GM19452 (cell line): ENCODE results near the gene HMG20A.

ENCODE experiments used
- ATAC-seq: cut with Tn5 transposase; IDR thresholded peaks from one replicate; pipeline ENCODE4 v1.9.1; 2021; ENCODE audit not compliant: unreplicated experiment

HMG20A gene

DNA sequence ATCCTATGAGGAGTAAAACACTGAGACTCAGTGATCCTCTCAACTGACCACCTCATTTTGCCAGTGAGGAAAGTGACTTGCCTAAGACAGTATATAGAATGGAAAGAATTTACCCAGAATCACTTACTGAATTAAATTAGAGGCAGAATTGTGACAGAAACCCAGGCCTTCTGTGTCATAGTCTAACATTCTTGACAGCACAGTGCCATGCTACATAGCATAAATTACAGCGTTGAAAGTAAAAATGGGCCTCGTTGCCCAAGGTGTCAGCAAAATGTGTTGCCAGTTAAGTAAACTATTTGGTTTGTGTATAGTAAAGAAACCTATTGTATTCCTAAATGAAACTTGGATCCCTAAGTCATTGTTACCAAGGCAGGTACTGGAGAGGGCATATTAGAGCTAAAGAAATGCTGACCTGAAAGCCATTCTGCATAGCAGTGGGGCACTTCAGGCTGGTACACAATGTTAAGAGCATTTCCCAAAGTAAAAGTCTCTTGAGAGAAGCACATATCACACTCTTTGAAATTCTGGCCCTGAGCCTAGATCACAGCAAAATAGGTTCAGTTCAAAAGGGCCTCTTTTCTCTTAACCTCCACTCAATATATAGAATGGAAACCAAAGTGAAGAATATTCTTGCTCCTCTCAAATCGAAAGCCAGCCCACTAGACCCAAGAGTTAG is 53.8 kb downstream of the HMG20A start:
- no peak for ATAC-seq

DNA sequence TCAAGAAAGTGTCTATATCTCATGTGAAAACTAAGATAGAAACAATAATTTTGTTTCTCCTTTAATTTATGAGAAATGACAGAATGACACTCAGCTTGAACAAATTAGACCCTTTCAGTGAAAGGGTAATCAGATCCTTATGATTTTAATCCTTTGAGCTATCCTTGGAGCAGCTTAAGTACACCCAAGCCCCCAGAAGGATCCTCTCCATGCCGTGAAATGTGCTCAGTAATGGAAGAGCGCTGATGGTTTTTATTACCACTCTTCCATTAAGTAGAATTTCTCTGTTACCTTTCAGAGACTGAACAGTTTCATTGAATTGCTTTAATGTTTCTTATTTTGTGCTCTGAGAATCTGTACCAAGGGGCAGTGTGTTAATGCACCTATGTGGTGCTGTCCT is 54.3 kb downstream of the HMG20A start:
- ATAC-seq: no peak

DNA sequence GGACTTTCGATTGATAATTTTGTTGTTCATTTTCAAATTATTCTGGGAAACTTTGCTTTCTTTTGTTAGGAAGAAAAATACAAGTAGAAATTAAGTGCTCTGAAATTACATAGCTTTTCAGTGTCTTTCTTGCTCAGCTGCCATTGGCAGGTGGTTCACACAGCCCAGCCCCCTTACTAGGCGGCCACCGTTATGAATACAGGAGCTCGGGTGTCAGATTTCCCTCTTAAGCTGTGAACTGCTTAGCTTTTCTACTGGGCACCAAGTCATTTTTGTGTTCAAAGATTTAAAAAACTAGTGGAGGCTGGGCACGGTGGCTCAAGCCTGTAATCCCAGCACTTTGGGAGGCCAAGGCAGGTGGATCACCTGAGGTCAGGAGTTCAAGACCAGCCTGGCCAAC is 55.2 kb downstream of the HMG20A start:
- ATAC-seq: no peak

DNA sequence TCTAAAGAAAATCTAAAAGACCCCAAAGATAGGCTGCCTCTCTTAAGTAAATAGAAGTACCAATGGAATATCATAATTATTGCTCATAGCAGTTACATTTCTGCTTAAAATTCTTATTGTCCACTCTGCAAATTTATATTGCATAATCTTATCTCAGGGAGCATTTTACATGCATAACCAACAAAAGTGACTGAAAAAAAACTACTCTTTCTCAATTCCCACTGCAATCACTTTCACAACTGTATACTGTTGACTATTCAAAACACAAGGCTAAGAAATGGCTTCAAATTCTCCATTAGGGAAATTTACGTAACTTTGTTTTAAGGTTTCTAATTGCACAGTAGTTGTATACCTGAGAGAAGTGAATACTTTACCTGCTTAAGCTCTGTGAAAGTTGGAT is 56.3 kb downstream of the HMG20A start:
- no peak for ATAC-seq

DNA sequence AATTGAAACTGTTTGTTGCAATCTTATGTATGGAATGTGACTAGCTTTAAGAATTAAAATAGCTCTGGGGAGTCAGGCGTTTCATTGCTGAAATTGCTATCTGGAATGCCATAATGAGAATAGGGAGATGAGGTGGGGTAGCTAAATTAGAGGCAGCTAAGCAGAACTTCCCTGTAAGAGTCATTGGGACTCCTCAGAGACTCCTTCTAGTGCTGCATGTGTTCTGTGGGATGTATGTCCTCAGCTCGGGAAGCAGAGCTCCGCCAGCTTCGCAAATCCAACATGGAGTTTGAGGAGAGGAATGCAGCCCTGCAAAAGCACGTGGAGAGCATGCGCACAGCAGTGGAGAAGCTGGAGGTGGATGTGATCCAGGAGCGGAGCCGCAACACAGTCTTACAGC is 57.4 kb downstream of the HMG20A start:
- ATAC-seq: no peak

DNA sequence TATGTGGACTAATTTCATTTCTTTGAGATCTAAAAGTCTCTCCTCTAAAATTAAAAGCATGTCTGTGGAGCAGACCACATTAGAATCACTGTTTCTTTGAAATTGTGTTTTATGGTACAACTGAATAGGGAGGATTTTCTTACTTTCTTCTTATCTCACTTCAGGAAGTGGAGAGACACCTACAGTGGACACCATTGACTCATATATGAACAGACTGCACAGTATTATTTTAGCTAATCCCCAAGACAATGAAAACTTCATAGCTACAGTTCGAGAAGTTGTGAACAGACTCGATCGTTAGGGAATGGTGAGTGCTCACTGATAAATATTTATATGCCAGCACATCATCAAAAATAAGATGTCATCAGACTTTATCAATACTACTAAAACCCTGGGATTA is 58.3 kb downstream of the HMG20A start:
- no peak for ATAC-seq

DNA sequence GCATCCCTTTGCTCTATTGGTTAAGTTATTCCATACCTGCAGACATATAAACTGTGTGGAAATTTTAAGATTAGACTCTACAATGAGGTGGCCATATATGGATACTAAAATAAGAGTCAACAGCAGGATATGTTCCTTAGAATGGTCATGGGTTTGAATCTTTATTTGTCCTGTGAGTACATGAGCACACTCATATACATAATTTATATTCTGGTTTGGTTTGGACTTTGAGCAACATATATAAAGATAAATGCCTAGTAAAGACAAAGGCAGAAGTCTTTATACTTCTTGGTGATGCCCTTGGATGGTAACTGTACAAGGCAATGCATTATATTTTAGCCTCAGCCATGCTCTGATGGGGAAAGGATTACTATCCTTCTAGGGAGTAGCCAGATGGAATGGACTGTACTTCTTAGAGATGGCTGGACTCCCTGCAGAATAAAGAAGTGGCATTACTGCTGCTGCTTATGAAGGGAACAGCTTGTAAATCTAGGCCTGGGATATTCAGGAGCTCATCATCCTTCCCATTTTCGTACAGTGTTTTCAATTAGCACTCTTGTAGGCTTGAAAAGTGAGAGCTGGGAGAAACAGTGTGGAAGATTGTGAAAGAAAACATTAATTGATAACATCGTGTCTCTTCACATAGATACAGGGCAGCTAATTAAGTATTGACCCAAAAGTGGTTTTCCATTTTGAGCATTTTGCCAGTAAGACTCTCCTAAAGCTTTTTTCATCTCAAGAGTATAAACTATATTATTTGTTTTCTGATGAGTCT is 60.4 kb downstream of the HMG20A start:
- no peak for ATAC-seq

DNA sequence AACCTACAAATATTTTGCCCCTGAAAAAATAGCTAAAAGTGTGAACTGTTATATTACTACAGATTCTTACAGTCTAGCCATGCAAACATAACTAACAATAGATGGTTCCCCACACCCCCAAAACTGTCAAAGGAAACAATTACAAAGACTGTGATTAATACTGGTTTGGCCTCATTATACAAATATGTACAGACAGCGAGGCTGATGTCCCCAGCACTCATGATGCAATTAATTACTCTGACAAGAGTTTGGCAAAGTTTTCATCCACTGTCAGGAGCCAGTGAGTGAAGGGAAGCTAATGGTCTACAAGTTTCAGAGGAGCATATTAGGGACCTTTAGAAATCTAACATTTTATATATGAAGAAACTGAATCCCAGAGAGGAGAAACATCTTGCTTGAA is 61.0 kb downstream of the HMG20A start:
- ATAC-seq: no peak

DNA sequence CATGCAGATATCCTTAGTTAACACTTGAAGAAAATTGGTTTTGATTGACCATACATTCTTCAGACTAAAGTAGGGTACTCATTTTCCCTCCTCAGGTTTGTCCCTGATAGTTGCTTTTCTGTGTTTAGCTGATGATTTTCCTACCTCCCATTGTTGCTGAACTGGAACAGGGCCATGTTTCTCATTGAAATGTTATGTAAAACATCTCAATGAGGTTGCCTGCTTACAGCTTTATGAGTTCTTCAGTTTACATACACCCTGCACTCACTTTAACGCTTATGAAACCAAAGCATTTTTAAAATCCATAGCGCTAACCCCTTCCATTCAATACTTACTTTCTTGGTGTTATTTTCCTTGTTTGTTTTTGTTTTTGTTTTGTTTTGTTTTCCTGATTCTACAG is 61.9 kb downstream of the HMG20A start:
- ATAC-seq: no peak

DNA sequence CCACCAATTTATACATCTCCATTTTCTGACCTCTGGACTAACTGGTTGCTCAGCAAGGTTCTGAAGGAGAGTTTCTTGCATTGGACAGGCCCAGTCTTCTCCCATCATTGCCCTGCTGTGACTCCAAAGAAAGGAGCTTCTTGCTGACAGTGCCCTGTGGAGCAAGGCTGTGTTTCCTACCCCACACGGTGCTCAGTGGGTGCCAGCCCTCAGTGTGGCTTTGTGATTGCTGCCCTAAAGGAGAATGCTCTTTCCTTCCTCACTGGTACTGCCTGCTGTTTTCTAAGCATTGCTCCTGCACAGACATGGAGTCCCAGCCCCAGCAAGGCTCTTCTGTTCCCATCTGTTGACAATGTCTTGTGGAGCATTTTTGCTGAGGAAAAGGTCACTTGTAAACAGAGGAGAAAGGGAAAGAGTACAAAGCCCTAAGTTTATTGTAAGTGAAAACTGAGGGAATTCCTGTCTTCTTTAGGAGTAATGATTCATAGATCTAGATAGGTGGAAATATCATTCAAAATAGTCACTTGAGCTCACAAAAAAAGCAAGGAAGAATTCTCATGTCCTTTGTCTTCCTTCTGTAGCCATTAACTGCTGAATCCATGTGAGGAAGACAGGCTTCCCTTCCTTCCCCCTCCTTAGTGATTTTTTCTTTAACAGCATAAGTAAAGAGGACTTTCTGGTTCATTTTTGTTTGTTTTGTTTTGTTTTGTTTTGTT is 62.9 kb downstream of the HMG20A start:
- no peak for ATAC-seq

DNA sequence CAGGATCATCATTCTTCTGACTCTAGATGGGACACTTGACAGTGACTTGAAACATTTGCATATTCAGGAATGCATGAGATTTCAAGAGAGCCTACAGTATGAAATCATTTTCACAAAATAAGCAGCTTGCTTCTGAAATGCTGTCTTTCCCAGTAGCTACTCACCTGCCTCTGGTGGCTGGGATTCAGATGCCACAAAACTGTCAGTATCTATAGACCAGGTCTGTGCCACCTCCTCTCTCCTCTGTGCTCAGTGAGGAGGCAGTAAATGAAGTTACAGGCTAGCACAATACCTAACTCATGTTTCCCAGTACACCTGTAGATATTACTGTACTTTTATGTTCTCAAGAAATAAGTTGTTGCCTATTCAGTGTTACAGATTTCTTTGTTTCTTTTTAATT is 64.3 kb downstream of the HMG20A start:
- no peak for ATAC-seq

DNA sequence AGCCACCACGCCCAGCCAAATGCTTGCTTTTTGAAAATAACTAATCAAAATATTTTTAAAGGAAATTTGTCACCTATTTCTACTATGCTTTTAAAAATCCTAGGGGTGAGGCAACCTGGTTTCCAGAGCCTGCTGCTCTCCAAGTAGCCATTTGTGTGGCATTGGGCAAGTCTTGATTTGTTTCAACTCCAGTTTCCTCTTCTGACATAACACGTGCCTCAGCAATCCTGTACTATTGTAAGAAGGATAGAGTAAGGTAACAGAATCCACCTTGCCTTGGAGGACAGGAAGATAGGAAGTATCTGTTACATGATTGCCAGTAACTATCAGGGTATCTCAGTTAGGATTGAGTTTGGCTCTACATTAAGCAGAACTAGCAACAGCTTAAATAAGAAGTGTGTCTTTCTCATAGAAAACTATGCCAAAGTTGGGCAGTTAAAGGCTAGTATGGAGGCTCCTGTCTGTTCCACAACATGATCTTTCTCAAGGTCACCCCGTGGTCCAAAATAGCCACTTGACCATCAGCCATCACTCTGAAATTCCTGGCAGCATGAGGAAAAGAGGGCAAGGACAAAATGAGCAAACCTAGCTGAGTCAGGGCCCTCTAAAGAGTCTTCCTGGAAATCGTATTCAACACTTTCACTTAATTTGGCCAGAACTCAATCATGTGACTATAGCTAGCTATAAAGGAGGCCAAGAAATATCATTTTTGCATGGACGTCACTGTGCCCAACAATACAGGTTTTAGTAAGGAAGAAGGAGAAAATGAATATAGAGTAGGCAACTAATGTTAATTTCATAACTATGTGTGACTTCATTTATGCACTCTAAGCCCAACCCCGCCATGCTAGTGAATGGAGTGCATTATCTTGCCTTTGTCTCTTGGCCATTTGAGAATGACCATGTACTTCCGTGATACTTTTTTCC is 66.1 kb downstream of the HMG20A start:
- ATAC-seq: no peak

DNA sequence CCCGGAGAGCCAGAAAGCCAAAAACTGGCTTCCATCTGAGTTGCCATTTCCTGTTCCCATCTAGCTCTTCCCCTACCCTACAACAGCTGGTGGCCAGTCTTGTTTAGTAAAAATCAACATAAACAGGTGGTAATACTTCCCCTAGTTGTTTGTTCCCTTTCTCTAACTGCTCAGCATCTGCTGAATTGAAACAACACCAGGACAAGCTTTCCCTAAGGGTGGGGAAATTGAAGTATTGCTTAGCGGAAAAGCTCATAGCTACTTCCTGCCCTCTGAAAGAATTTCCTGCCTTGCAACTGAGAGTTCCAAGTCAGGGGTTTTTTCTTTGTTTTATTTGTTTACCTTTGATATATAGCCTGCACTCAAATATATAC is 66.8 kb downstream of the HMG20A start:
- ATAC-seq: no peak

DNA sequence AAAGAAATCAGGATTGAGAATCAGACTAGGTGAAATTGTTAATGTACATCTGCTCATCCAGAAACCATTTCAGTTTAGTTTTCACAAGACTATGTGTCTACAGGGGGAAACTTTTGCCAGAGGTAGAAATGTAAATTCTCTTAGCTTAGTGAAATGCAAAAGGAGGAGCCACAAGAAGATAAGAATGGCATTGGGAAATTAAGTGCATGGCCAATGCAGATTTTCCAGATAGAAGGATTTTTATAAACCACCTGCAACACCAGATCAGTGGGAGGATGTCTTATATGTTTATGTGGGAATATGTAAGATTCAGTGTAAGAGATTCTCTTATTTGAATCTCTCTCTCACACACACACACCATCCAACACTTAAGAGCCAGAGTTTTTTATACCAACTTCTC is 67.2 kb downstream of the HMG20A start:
- ATAC-seq: no peak

DNA sequence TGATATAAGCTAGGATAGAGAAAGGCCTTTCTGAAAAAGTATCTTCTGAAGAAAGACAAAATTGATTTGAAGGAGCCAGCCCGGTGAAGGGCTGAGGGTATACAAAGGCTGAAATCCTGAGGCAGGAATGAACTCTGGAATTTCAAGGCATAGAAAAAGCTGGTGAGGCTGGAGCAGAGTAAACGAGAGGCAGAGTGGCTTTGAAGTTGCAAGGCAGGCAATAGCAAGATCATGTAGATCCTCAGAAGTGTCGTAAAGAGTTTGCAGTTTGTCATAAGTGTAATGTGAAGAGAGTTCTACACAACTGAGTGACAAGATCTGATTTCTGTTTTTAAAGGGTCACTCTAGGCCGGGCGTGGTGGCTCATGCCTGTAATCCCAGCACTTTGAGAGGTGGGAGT is 69.0 kb downstream of the HMG20A start:
- no peak for ATAC-seq

DNA sequence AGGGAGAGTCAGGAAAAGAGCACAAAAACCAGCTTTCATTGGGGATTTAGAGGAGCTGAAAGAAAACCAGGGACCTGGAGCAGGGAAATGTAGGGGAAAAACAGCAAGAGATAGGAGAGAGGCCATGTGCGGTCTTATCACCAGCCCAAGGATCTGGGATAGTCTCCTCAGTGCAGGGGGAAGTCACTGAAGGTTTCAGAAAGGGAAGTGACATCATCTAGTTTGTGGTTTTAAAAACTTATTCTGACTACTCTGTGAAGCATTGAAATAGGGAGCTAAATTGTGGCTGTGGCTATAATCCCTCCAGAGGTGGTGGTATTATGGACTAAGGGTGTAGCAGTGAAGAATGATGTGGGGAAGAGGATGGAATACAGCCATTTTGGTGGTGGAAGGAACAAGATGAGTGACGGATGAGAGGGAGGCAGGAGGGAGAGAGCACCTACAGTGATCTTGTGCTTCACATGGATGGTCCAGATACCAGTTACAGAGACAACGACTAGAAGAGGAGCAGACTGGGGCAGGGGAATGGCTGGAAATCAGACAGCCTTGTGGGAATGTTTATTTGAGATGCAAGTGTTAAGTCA is 72.7 kb downstream of the HMG20A start:
- no peak for ATAC-seq

DNA sequence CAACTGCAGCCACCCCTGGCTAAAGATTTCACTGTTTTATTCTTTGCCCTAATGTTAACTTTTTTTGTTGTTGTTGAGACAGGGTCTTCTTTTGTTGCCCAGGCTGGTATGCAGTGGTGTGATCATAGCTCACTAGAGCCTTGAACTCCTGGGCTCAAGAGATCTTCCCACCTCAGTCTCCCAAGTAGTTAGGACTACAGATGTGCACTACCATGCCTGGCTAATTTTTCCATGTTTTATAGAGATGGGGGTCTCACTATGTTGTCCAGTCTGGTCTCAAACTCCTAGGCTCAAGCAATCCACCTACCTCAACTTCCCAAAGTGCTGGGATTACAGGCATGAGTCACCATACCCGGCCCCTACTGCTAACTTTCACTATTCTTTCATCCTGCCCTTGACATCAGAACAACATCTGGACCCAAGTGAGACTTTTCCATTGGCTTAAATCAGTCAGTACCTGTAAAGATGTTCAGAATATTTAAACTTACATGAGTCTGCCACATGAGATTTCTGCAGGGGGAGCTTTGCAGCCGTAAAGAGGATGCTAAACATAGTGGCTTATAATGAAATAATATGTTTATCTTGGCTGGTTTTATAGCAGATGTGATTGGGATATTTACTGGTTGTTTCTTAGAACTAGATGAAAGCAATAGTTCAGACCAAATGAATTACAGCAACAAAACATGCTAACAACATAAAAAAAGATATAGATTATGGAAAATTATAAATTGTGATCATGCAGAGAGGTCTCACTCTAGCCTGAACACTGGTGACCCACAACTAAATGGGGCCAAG is 73.6 kb downstream of the HMG20A start:
- ATAC-seq: no peak

DNA sequence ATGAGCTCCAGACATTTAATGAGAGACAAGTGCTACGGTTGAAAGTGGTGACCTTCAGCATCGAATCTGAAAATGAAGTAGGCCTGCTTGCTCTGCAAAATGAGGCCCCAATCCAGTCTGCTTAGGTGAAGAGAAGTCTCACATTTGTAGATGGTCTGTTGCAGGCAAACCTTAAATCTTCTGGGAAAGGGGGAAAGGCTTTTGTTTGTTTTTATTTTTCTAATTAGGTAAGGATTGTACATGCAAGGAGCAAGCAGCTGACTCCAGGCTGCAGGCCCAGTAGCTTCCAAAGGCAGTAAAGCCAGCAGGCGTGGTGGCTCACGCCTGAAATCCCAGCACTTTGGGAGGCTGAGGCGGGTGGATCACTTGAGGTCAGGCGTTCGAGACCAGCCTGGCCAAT is 74.3 kb downstream of the HMG20A start:
- no peak for ATAC-seq

DNA sequence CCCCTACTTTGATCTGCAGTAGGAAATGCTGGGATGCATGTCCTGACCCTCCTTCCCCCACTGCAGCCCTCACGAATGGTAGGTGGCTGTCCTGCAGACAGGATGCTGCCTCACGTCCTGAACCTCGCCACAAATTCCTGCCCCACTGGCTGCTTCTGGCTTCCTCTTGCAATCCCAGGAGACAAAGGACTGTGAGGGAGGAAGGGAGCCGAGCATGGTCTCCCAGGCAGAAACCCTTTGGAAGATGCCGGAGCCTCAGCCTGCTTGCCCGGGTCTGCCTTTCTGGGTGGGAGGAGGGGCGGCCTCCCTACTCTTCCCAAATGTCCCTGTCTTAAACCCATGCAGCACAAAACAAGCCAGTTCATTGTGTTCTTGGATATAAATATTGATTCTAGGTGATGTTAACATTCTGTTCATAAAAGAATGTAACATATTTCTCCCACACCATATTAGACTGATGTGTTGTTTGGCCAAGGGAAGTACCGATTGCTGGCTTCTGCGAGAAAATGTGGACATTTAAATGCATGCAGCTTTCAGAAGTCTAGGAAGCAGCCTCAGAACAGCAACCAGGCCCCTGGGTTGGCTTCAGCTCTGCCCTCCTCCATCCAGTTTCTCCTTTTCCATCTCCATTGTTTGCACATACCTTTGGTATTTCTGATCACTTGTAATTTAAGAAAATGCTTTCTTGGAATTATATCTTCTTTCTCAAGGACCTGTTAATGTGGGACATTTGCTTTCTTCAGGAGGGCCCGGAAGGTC is 75.3 kb downstream of the HMG20A start:
- ATAC-seq: no peak
